Limb (tissue), 2 donors: ENCODE measurements around the gene ADAMTS8.
A peak's percentile ranks its signal among the peaks of the same experiment; 100 is the strongest.
"Not testable (repeated sequence)": the region's sequence is repeated elsewhere in the genome, so short reads cannot be mapped to it uniquely, and the experiment has no call there.

Experiments
- DNase-seq, 2 donors: peaks; one replicate each; pipeline ENCODE4 v3.0.0-alpha.2; 2016; ENCODE audit errors: extremely low spot score in 2 of 2

ADAMTS8 gene

GRCh38 chr11:130438401-130439159, 10.2 kb upstream of the ADAMTS8 start:
- not testable (repeated sequence) for DNase-seq

DNA sequence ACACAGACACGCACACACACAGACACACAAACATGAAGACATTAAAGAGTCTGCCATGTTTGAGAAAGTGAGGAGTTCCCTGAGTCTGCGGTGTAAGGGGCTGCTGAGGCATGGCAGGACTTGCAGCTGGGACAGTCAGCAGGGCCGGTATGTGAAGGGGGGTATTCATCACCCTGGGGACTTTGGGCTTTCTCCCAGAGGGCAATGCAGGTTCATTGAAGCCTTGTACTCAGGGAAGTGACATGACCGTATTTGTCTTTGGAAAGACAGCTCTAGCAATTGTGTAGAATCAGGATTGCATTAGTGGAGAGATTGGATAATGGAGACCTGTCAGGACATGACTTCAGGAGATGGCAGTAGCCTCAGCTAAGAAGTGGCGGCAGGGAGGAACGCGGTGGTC, 9.4 kb upstream of the ADAMTS8 start:
- no peak for DNase-seq

GRCh38 chr11:130436171-130436570, 7.8 kb upstream of the ADAMTS8 start:
- DNase-seq, result no peak

- no peak for DNase-seq
Measured at GRCh38 chr11:130435671-130436070, 7.3 kb upstream of the ADAMTS8 start.

DNA sequence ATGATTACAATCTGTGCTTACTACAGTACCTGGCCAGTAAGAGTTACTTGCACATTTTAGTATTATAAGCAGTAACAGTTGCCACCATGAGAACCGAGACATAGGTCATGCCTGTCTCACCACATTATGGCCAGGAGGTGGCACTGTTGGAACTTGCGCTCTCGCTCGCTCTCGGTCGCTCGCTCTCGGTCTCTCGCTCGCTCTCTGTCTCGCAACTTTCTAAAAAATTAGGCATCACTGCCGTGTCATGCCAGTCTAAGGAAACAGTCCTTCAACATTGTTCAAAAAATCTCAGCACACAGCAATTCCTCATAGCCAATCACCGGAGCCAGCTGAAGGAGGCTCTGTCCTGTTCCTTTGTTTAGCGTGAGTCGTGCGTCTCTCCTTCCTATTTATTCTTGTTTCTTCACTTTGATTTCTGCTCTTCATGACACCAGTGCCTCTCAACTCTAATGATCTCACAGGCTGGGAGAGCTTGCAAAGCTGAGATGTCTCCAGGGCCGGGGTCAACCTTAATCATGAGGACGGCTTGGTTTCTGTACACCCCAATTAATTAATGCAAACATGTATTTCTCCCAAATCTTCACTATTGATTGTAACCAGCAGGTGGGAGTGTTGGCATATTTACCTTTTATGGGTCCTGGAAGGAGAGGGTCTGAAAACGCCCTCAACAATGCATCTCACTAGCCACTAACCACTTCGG, 6.3 kb upstream of the ADAMTS8 start:
- DNase-seq, result peak; percentile 84 to 90

DNA sequence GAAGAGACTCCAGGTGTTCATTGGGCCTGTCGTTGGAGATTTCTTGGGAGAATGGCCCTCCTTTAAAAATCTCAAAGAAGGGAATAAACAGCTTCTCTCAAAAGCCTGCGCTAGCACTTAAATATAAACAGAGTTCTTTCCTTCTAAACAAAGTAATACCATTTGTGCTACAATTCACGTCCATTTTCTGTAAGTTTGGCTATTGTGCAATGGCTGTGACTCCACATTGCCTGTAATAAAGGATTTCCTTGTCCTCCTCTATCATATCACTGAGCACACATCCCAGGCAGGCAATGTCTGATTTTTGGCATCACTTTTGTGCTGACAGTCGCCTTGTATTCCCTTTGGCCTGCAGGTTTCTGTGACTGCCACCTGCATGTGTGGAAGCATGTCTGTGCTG, 4.9 kb upstream of the ADAMTS8 start:
- DNase-seq, result no peak

- no peak for DNase-seq
Measured at GRCh38 chr11:130431801-130432200, 3.4 kb upstream of the ADAMTS8 start.

GRCh38 chr11:130431331-130431773, 2.9 kb upstream of the ADAMTS8 start:
- peak in 1 of 2 donors; percentile 83 for DNase-seq

DNA sequence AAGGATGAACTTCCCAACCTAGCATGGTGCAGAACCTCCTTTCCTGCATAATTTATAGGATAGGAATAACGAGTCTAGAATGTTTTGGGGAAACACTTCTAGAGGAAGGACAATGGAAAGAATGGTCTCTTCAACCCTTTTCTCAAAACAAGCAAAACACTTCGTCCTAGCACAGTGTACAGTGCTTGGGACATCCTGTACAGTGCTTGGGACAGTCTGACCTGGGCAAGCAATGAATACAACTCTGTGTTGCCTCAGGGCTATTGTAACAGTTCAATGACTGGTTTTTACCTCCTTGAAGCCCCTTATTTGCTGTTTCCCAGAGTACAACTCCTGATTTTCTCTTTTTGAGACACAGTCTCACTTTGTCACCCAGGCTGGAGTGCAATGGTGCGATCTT, 1.6 kb upstream of the ADAMTS8 start:
- DNase-seq, result no peak

DNA sequence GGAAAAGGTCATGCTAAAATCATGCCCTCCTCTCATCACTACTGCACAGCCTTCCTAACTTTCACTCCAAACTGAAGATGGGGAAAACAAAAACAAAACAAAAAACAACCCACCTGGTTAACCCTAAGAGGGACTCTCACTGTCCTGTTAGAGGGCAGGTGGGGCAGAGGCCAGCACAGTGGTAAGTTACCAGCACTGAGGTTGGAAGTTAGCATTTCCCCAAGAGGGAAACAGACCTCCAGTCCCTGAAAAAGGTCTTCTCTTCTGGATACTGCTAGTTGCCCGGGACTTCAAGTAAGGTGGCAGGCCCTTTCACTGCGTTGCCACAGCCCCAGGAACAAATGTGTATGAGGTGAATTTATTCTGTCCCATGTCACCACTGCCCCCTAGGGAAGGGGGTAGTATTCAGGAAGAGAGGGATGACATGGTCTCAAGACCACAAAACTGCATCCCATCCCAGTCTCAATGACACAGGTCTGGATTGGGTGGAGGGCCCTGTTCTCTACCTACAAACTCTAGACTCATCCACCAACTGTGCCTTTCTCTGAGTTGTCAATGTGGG, 792 bp upstream of the ADAMTS8 start:
- no peak for DNase-seq

DNA sequence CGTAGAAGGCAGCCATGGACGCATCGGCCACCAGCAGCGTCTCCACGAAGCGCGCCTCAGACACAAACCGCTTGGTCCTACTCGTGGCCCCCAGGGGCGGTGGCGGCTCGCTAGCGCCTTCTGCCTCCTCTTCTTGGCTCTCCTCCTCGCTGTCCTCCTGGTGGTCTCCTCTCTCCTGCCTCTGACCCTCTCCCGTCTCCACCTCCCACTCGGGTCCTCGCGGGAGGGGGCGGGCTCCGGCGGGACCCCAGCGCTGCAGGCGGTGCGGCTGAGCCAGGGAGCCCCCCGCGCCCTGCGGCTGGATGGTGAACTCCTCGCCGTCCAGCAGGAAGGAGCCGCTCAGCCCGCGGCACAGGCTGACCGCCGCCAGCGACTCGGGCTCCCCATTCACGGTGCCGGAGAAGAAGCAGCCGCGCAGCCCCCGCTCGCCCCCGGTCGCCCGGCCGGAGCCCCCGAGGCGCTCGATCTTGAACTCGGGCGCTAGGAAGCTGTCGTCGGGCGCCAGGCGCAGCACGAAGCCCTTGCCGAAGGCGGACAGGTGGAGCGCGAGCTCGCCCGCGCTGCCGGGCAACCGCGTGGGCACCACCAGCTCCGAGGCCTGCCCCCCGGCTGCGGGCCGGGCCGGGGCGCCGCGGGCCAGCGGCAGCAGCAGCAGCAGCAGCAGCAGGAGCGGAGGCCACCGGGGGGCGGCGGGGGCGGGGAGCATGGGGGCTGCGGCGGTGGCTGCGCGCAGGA, 661 bp downstream of the ADAMTS8 start:
- DNase-seq, result peak in 1 of 2 donors; percentile 72

DNA sequence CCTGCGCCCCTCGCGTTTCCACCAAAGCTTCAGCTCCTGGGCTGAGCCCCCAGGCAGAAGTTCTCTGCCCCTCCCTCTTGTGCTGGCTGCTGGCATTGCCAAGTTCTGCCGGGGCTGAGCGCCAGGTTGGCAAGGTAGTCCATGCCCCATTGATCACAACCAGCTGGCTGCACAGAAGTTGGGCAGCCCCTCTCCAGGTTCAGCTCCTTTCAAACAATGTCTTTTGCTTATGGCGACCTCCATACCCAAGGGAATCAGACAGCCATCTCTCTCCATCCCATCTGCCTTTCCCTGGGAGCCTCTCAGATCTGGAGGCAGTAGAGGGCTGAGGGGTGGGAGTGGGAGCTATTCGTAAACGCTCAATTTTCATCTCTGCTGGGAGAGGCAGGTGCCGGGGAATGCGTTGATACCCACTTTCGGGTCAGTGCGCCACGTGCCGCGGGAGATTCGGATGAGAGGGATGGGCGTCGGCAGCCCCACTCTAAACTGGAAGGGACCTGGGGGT, 1.5 kb downstream of the ADAMTS8 start:
- DNase-seq, result no peak

DNA sequence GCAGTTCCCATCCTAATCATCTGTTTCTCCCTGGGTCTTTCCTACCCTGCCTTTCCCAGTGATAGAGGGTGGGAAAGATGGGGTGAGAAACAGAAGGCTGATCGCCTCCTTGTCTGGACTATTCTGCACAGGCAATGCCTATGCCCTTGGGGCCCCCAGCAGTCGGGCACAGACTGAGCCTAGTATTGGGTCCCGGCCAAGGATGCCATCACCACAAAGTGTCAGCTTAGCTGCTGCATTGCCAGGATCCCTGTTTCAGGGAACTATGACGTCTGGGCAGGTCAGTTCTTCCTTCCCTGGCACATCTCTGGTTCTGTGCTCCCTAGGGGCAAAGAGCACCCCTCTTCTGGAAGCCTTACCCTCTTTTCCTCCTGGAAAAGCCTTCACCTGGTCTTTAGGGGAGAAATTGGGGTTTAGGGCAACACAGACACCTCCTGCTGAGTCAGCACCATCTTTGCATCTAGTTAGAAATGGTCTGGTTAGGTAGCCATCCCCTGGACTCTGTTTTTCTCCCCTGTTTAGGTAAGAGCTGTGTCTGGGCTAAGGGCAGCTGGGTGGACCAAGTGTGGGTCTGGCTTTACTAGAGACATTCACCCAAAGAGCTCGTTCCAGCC, 2.1 kb downstream of the ADAMTS8 start:
- no peak for DNase-seq

DNA sequence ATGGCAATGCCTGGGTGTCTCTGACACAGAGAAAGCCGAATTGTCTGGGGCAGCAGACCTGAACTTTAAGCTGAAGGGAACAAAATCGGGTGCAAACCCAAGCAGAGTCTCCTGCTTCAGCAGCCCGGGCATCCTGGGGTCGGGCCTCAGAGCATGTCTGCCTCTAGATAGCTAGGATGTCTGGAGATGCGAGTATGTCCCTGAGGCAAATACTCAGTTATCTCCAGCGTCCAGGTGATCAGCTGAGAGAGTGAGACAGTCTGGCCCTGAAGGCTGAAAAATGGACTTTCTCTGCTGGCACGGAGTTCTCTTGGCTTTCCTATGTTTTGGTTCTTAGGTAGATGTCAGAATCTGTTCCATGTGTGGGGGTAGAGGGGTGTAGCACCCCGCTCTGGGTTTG, 3.3 kb downstream of the ADAMTS8 start:
- DNase-seq, result no peak

GRCh38 chr11:130424613-130425140, 3.7 kb downstream of the ADAMTS8 start:
- DNase-seq, result no peak

DNA sequence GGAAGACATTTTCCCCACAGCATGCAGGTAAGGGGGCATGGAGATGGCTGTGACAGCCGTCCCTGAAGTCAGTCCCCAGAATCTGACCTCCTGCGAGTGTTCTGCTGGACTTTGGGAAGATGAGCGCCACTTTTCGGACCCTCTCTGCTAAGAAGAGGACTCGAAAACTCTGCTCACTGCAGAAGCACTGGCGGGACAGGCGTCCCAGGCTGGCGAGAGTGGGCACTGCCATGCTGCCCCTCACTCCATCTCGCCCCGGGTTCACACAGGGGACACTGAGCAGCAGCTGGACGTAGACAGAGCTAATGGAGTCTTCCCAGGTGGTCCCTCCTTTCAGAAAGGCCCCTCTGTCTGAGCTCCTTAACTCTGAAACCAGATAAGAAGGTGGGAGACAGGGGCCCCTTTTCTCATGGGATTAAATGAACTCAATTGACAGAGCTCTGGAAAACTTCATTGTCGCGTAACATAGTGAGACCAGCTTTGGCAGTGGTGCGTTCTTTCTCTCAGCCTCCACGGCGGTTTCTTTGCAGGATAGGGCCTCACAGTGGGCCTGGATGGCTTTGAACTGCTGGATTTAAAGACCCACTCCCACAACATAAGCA, 4.8 kb downstream of the ADAMTS8 start:
- DNase-seq, result no peak

DNA sequence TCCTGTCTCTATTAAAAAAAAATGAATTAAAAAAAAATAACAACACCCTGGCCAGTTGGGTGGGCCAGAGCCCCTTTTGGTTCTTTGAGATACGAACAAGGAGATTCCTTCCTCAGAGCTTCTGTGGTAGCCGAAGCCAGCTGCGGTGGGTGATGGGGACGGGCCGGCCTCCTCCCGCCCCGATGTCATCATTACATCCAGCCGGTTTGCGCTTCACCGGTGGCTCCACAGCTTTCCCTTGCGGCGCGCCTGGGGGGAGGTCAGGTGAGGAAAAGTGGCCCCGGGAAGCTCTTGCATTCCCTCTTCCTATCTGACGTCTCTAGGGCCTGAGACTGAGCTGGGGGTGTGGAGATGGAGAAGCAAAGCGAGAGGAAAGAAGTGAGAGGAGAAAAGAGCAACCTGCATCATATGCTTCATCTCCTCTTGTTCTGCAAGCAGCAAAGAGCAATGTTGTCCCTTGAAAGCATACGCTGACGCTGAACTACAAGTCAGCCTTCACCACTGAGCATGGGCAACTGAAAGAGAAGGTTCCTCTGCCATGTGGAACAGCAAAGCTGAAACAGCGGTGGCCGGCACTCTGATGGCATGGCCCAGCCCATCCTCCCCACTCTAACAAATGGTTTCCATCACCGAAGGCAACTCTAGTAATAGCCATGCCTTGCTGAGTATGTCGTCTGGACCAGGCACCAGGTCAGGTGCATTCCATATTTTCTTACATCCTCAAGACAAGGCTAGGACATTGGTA, 6.0 kb downstream of the ADAMTS8 start:
- DNase-seq, result no peak

DNA sequence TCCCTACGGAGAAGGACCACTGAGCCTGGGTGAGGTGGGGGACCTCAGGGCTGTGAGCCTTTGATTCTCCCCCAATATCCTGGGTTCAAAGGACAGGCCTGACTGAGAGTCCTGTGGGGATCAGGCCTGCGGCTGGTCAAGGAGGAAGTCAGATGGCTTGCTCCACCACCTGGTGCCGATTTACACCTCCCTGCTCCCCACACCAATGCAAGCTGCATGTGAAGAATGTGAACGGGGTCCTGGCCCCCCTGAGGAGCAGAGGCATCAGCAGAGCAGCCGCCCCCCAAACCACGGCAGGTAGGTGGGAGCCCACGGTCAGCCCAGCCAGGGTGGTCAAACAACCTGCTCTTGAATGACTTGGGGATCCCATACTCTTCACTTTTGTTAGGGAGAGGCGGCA, 6.7 kb downstream of the ADAMTS8 start:
- DNase-seq, result no peak

- DNase-seq, result no peak
Measured at GRCh38 chr11:130421199-130421585, 7.2 kb downstream of the ADAMTS8 start.
